ENCODE data around the gene RPL10. TPM values are rescaled to one million over a fixed set of nuclear protein-coding genes. Genes with fewer than 3 reads are reported as not detected.

Gene RPL10
- total and polyA plus RNA-seq, 9 of the 15 experiments (the other 6 are each of a cell fraction or from before 2014, with no cell fraction given), result 3,774 to 7,600 (median 5,014) TPM

- TF ChIP-seq E4F1 (CRISPR knock-in tag; IDR thresholded peaks at IDR 0.05; ENCODE audit: borderline replicate concordance), result no peak
- peak; percentile 84 for TF ChIP-seq TFAP4 (CRISPR knock-in tag; IDR thresholded peaks at IDR 0.05; ENCODE audit: borderline replicate concordance)
- TF ChIP-seq ID3 (CRISPR knock-in tag; IDR thresholded peaks at IDR 0.05), result no peak
- peak; percentile 68; the same call in 1 of the 2 replicates for TF ChIP-seq ID3 (tag; IDR thresholded peaks at IDR 0.05)
- TF ChIP-seq MCM2 (IDR thresholded peaks at IDR 0.05; ENCODE audit: low read depth), result no peak
- TF ChIP-seq ZNF766 (CRISPR knock-in tag; conservative IDR thresholded peaks at IDR 0.05), result no peak
- TF ChIP-seq HNRNPH1 (optimal IDR thresholded peaks at IDR 0.05; ENCODE audit: low read depth, low read length), result no peak
- TF ChIP-seq ZNF586 (CRISPR knock-in tag; conservative IDR thresholded peaks at IDR 0.05), result no peak
- TF ChIP-seq ZNF830 (CRISPR knock-in tag; IDR thresholded peaks at IDR 0.05), result 0 out of 2 replicates have a peak, but pooled peaks have one; percentile 80
- no peak for TF ChIP-seq ELK1 (CRISPR knock-in tag; IDR thresholded peaks at IDR 0.05)
- TF ChIP-seq PHF8 (IDR thresholded peaks at IDR 0.05; ENCODE audit: borderline replicate concordance, low read length), result peak; percentile 91; the same call in 1 of the 2 replicates
- TF ChIP-seq ZKSCAN3 (CRISPR knock-in tag; IDR thresholded peaks at IDR 0.05), result no peak
- no peak for TF ChIP-seq MYBL2 (IDR thresholded peaks at IDR 0.05; ENCODE audit: low read depth)
- TF ChIP-seq MYBL2 (CRISPR knock-in tag; IDR thresholded peaks at IDR 0.05; ENCODE audit: borderline replicate concordance), result no peak
- TF ChIP-seq ZFP91 (CRISPR knock-in tag; IDR thresholded peaks at IDR 0.05), result peak; percentile 99
- TF ChIP-seq HDAC8 (tag; IDR thresholded peaks at IDR 0.05), result no peak
- no peak for TF ChIP-seq ZNF217 (CRISPR knock-in tag; IDR thresholded peaks at IDR 0.05)
- TF ChIP-seq C11orf30 (IDR thresholded peaks at IDR 0.05; ENCODE audit: low read depth), result no peak
- TF ChIP-seq SAFB (IDR thresholded peaks at IDR 0.05; ENCODE audit: borderline replicate concordance, low read depth, low read length), result peak; percentile 86
- no peak for TF ChIP-seq ZNF780A (CRISPR knock-in tag; IDR thresholded peaks at IDR 0.05)
- no peak for TF ChIP-seq MAFG (tag; conservative IDR thresholded peaks at IDR 0.05)
- peak; percentile 18; the same call in 1 of the 2 replicates for TF ChIP-seq SMAD4 (CRISPR knock-in tag; conservative IDR thresholded peaks at IDR 0.05)
Observed at GRCh38 chrX:154371017-154371788, 27.0 kb upstream of the RPL10 start (continued).

All from K562 (cell line).